HT1080 (cell line): Measurements from ENCODE around the gene PSMB7. TPM values are rescaled to one million over a fixed set of nuclear protein-coding genes. Genes with fewer than 3 reads are reported as not detected.

Source experiments
- DNase-seq: peaks from one replicate; pipeline ENCODE4 v3.0.0-alpha.2; 2015; ENCODE audit warnings: low read depth
- total RNA-seq: library from RNA; depleted of rRNA; stranded (reverse); fragments of >200 nt; shearing (Covaris generic); gene quantifications from 2 replicates; pipeline ENCODE4 v1.2.3, GENCODE V29; 2014; rRNA removed

The PSMB7 gene
- total RNA-seq, 1 experiment from 2014 or later = 442 TPM

DNA sequence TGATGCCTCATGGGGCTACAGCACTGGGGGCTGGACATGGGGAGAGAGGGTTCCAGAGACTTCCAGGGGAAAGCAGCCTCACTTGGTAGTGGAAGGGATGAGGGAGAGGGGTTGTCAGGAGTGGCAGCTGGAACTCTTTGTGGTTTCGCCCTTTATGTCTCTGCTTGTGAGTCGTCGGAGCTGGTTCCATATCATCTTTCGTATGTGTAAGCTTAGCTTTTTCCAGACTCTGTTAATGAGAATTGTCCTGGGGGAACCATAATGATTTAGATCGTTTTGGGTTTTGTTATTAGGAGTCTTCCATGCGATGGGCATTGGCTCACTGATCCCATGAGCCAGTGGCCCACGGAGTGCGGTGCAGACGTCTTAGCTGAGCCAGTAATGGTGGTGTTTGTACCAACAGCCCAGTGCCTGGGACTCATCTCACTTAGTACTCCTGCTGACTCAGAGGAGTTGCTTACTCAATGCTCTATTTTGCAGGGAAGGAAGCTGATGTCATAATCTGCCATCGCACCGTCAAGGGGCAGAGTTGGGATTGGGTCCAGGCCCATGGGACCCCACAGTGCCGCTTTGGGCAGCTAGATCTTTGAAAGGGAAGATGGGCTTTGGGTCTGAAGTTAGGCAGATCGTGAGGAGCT, 109.0 kb downstream of the PSMB7 start:
- DNase-seq = peak; percentile 88

DNA sequence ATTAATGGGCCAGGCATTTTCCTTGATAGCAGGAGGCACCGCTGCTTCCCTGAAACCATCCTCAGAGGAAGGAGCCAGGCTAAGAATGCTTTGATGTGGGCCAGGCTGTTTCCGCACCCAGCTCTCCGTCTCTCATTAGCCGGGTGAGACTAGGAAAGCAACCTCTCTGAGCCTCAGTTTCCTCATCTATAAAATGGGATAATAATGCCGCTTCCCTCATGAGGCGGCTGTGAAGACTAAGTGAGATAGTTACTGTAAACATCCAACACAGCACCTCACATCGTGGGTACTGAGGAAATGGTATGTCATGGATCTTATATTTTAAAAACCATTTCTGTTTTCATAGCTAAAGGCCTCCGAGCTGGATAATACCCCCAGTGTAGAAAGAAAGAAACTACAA, 111.0 kb downstream of the PSMB7 start:
- DNase-seq = no peak

DNA sequence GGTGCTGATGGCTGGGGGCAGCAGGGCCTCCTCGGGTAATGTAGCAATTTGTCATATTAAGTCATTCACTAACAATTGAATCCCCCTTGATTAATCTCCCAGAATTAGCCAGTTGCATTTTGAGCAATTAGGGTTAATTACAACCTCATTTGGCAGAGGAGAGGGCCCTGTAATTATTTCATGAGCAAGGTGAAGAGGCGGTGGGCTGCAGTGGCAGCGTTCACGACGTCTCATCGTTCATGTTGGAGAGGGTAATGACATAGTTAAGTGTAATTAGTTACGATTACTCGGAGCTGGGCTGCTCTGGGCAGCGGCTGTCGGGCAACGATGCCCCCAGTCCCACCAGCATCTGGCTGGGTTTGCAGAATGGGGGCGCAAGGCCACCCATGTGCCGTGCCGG, 111.5 kb downstream of the PSMB7 start:
- DNase-seq = no peak

Other genes starting within 250 kb of the PSMB7 start
- gene NEK6, start 157.5 kb downstream of the PSMB7 start, total RNA-seq = 40.9 and 43.9 TPM in 2 replicates
- not detected in 2 replicates for gene ADGRD2, start 35.0 kb upstream of the PSMB7 start, total RNA-seq
- not detected in 2 replicates for gene NR5A1, start 92.0 kb upstream of the PSMB7 start, total RNA-seq